HepG2 (cell line): Measurements from ENCODE around the gene ATR. TPM values are rescaled to one million over a fixed set of nuclear protein-coding genes. Genes with fewer than 3 reads are reported as not detected.
A peak's percentile ranks its signal among the peaks of the same experiment; 100 is the strongest.

Experiments
- ARNTL ChIP-seq: sonication (generic); formaldehyde crosslinking; IDR thresholded peaks from 2 replicates; pipeline ENCODE4 v1.4.0; 2020; ENCODE audit warnings: mild to moderate bottlenecking, missing genetic modification reagents
- CCDC6 ChIP-seq: sonication (generic); formaldehyde crosslinking; IDR thresholded peaks from 2 replicates; pipeline ENCODE4 v1.8.1; 2022; ENCODE audit warnings: mild to moderate bottlenecking, missing genetic modification reagents, moderate library complexity
- CEBPB ChIP-seq: IDR thresholded peaks from 2 replicates; pipeline ENCODE4 v1.6.1; 2011; ENCODE audit warnings: low read depth, low read length, improper control_type of control experiment, borderline replicate concordance
- ELF4 ChIP-seq: sonication (generic); formaldehyde crosslinking; IDR thresholded peaks from 2 replicates; pipeline ENCODE4 v1.5.0; 2020; ENCODE audit warnings: missing genetic modification reagents, mild to moderate bottlenecking, moderate library complexity, borderline replicate concordance
- HIVEP1 ChIP-seq: sonication (generic); formaldehyde crosslinking; IDR thresholded peaks from 2 replicates; pipeline ENCODE4 v1.4.0; 2020; ENCODE audit warnings: mild to moderate bottlenecking, missing genetic modification reagents
- JUN ChIP-seq: sonication (generic); formaldehyde crosslinking; IDR thresholded peaks from 2 replicates; pipeline ENCODE4 v1.4.0; 2020; ENCODE audit warnings: mild to moderate bottlenecking, missing genetic modification reagents
- NFE2L1 ChIP-seq: sonication (generic); formaldehyde crosslinking; IDR thresholded peaks from 2 replicates; pipeline ENCODE4 v1.4.0; 2020; ENCODE audit warnings: missing genetic modification reagents, mild to moderate bottlenecking, borderline replicate concordance
- NFKBIZ ChIP-seq: IDR thresholded peaks from 2 replicates; pipeline ENCODE4 v1.6.1; 2018; ENCODE audit warnings: missing genetic modification reagents, missing compliant biosample characterization
- RFX1 ChIP-seq: fragments of 450-650 bp; IDR thresholded peaks from 2 replicates; pipeline ENCODE4 v1.6.1; 2017
- SAP130 ChIP-seq: IDR thresholded peaks from 2 replicates; pipeline ENCODE4 v1.6.1; 2016; ENCODE audit warnings: low read depth
- SPEN ChIP-seq: sonication (generic); formaldehyde crosslinking; IDR thresholded peaks from 2 replicates; pipeline ENCODE4 v1.5.1; 2020; ENCODE audit warnings: low read depth, mild to moderate bottlenecking, missing genetic modification reagents
- ZFP37 ChIP-seq: sonication (generic); formaldehyde crosslinking; IDR thresholded peaks from 2 replicates; pipeline ENCODE4 v1.4.0; 2020; ENCODE audit warnings: missing genetic modification reagents, borderline replicate concordance
- ZFP41 ChIP-seq: sonication (generic); formaldehyde crosslinking; IDR thresholded peaks from 2 replicates; pipeline ENCODE4 v1.4.0; 2020; ENCODE audit warnings: mild to moderate bottlenecking, missing genetic modification reagents, borderline replicate concordance
- ZNF224 ChIP-seq: sonication (generic); formaldehyde crosslinking; IDR thresholded peaks from 2 replicates; pipeline ENCODE4 v1.5.0; 2020; ENCODE audit warnings: mild to moderate bottlenecking, missing genetic modification reagents
- ZNF232 ChIP-seq: sonication (generic); formaldehyde crosslinking; IDR thresholded peaks from 2 replicates; pipeline ENCODE4 v1.4.0; 2020; ENCODE audit warnings: missing genetic modification reagents, borderline replicate concordance
- ZNF282 ChIP-seq: fragments of 450-650 bp; IDR thresholded peaks from 2 replicates; pipeline ENCODE4 v1.6.1; 2018; ENCODE audit not compliant: partially characterized antibody
- ZNF431 ChIP-seq: sonication (generic); formaldehyde crosslinking; IDR thresholded peaks from 2 replicates; pipeline ENCODE4 v1.9.0; 2022; ENCODE audit warnings: missing genetic modification reagents, low read depth, mild to moderate bottlenecking, borderline replicate concordance
- ZNF563 ChIP-seq: sonication (generic); formaldehyde crosslinking; IDR thresholded peaks from 2 replicates; pipeline ENCODE4 v1.8.0; 2022; ENCODE audit warnings: mild to moderate bottlenecking, moderate library complexity, missing genetic modification reagents
- ZSCAN9 ChIP-seq: IDR thresholded peaks from 2 replicates; pipeline ENCODE4 v1.6.1; 2016; ENCODE audit warnings: borderline replicate concordance
- polyA plus RNA-seq, 8 experiments: library from polyadenylated mRNA; depleted of rRNA in 3 of 8; stranded (reverse) in 7 of 8; unstranded in 1 of 8; fragments of >200 nt; fragmentation: Illumina TruSeq in 4 of 8; extraction: Trizol in 4 of 8; gene quantifications; 2 replicates each; pipeline versions ENCODE4 v1.2.1 to v1.2.3, GENCODE V29; 2011 to 2016; ENCODE audit warnings: low read depth in 4 of 8, missing spikeins in 1 of 8, mixed read lengths in 1 of 8; ENCODE audit not compliant: insufficient read depth in 1 of 8
- total RNA-seq, 5 experiments: library from RNA; depleted of rRNA; stranded (reverse); fragments of >200 nt; fragmentation: Illumina TruSeq; extraction: Trizol; gene quantifications; 2 replicates each; pipeline ENCODE4 v1.2.3, GENCODE V29; 2016; ENCODE audit warnings: low read depth in 1 of 5
- TF ChIP-seq, protein P1 (sequence below): sonication (generic); formaldehyde crosslinking; IDR thresholded peaks from 2 replicates; pipeline ENCODE4 v1.4.0; 2020; ENCODE audit warnings: low read depth, missing genetic modification reagents
- TF ChIP-seq, protein P2 (sequence below): sonication (generic); formaldehyde crosslinking; conservative IDR thresholded peaks from 2 replicates; pipeline ENCODE4 v1.4.0; 2020; ENCODE audit warnings: missing genetic modification reagents
- TF ChIP-seq, protein P3 (sequence below): sonication (generic); formaldehyde crosslinking; IDR thresholded peaks from 2 replicates; pipeline ENCODE4 v1.5.0; 2020; ENCODE audit warnings: mild to moderate bottlenecking, missing genetic modification reagents, moderate library complexity
- TF ChIP-seq, protein P4 (sequence below): sonication (generic); formaldehyde crosslinking; IDR thresholded peaks from 2 replicates; pipeline ENCODE4 v1.8.1; 2023; ENCODE audit warnings: mild to moderate bottlenecking, missing genetic modification reagents

ATR gene
- total and polyA plus RNA-seq, 2 of the 13 experiments (the other 11 are each of a cell fraction or from before 2014, with no cell fraction given) = 6.6 to 17.0 TPM

DNA sequence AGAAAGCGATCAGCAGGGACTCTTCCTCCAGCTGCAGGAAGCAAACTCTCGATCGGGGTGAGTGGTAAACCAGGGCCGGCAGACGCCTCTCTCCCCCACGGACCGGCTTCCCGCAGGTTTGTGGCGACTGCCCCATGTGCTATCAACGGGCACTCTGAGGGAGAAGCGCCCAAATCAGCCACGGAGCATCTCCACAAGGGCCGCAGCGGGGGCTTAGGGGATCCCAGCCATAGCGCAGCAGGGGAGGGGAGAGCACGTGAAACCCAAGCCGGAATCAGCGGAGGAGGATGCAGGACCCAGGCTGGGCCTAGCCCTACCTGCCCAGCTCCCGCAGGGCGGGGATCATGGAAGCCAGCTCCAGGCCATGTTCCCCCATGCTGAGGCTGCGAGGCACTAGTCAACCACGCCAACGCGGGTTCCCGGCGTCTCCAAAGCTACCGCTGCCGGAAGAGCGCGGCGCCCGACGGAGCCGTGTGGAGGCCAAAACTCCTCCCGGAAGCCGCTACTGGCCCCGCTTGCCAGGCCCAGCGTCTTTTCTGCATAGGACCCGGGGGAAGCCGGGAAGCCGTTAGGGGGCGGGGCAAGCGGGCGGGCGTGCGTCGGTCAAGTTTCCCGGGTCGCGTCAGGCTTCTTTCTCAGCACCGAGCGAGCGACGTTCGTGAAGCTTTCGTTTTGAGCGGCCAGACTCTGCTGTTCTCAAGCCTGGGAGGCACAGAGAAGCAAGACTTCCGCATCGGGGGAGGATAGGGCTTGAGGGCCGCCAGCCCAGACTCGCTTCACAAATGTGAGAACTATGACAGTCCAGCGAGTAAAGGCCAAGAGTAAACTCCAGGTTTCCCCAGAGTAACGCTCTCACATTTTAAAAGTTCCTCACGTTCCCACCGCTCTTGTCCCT is at the start of gene ATR (continued):
- TF ChIP-seq ZSCAN9 (CRISPR knock-in tag) (peak; percentile 95), ZNF232 (CRISPR knock-in tag) (0 out of 2 replicates have a peak, but pooled peaks have one; percentile 66), JUN (peak; percentile 69; the same call in 1 of the 2 replicates), NFKBIZ (CRISPR knock-in tag) (no peak), RFX1 (peak; percentile 39; the same call in 1 of the 2 replicates), CCDC6 (CRISPR knock-in tag) (peak; percentile 99), ZNF224 (CRISPR knock-in tag) (peak; percentile 91), ZNF563 (CRISPR knock-in tag) (peak; percentile 64; the same call in 1 of the 2 replicates), ZNF431 (peak; percentile 87; the same call in 1 of the 2 replicates), SPEN (CRISPR knock-in tag) (peak; percentile 98), ELF4 (CRISPR knock-in tag) (peak; percentile 99), ZFP41 (CRISPR knock-in tag) (no peak; the same call in 1 of the 2 replicates), HIVEP1 (CRISPR knock-in tag) (peak; percentile 87), NFE2L1 (CRISPR knock-in tag) (no peak), ZFP37 (peak; percentile 55; the same call in 1 of the 2 replicates), ARNTL (peak; percentile 74; the same call in 1 of the 2 replicates), CEBPB (no peak), SAP130 (CRISPR knock-in tag) (peak; percentile 100), ZNF282 (no peak)
- TF ChIP-seq, protein P1, sequence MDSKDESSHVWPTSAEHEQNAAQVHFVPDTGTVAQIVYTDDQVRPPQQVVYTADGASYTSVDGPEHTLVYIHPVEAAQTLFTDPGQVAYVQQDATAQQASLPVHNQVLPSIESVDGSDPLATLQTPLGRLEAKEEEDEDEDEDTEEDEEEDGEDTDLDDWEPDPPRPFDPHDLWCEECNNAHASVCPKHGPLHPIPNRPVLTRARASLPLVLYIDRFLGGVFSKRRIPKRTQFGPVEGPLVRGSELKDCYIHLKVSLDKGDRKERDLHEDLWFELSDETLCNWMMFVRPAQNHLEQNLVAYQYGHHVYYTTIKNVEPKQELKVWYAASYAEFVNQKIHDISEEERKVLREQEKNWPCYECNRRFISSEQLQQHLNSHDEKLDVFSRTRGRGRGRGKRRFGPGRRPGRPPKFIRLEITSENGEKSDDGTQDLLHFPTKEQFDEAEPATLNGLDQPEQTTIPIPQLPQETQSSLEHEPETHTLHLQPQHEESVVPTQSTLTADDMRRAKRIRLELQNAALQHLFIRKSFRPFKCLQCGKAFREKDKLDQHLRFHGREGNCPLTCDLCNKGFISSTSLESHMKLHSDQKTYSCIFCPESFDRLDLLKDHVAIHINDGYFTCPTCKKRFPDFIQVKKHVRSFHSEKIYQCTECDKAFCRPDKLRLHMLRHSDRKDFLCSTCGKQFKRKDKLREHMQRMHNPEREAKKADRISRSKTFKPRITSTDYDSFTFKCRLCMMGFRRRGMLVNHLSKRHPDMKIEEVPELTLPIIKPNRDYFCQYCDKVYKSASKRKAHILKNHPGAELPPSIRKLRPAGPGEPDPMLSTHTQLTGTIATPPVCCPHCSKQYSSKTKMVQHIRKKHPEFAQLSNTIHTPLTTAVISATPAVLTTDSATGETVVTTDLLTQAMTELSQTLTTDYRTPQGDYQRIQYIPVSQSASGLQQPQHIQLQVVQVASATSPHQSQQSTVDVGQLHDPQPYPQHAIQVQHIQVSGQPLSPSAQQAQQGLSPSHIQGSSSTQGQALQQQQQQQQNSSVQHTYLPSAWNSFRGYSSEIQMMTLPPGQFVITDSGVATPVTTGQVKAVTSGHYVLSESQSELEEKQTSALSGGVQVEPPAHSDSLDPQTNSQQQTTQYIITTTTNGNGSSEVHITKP = no peak; the same call in 1 of the 2 replicates
- TF ChIP-seq, protein P2, sequence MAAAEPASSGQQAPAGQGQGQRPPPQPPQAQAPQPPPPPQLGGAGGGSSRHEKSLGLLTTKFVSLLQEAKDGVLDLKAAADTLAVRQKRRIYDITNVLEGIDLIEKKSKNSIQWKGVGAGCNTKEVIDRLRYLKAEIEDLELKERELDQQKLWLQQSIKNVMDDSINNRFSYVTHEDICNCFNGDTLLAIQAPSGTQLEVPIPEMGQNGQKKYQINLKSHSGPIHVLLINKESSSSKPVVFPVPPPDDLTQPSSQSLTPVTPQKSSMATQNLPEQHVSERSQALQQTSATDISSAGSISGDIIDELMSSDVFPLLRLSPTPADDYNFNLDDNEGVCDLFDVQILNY (CRISPR knock-in tag) = peak; percentile 87
- TF ChIP-seq, protein P3, sequence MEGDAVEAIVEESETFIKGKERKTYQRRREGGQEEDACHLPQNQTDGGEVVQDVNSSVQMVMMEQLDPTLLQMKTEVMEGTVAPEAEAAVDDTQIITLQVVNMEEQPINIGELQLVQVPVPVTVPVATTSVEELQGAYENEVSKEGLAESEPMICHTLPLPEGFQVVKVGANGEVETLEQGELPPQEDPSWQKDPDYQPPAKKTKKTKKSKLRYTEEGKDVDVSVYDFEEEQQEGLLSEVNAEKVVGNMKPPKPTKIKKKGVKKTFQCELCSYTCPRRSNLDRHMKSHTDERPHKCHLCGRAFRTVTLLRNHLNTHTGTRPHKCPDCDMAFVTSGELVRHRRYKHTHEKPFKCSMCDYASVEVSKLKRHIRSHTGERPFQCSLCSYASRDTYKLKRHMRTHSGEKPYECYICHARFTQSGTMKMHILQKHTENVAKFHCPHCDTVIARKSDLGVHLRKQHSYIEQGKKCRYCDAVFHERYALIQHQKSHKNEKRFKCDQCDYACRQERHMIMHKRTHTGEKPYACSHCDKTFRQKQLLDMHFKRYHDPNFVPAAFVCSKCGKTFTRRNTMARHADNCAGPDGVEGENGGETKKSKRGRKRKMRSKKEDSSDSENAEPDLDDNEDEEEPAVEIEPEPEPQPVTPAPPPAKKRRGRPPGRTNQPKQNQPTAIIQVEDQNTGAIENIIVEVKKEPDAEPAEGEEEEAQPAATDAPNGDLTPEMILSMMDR (CRISPR knock-in tag) = peak; percentile 31
- TF ChIP-seq, protein P4, sequence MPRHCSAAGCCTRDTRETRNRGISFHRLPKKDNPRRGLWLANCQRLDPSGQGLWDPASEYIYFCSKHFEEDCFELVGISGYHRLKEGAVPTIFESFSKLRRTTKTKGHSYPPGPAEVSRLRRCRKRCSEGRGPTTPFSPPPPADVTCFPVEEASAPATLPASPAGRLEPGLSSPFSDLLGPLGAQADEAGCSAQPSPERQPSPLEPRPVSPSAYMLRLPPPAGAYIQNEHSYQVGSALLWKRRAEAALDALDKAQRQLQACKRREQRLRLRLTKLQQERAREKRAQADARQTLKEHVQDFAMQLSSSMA = peak; percentile 94; the same call in 1 of the 2 replicates
